NCI-H1930 (cell line): ENCODE measurements around the gene GPC3.
"Not testable (repeated sequence)": the region's sequence is repeated elsewhere in the genome, so short reads cannot be mapped to it uniquely, and the experiment has no call there.

ENCODE experiments used
- DNase-seq, 2 experiments: peaks; one replicate each; lab custom pipeline; 2025; lab: John Stamatoyannopoulos, UW

Gene GPC3

GRCh38 chrX:133926099-133926498 is 59.3 kb downstream of the GPC3 start:
- DNase-seq, result no peak

GRCh38 chrX:133924548-133924947 is 60.8 kb downstream of the GPC3 start:
- DNase-seq, result no peak

- no peak for DNase-seq
Observed at GRCh38 chrX:133923548-133923947, 61.8 kb downstream of the GPC3 start.

GRCh38 chrX:133923113-133923512 is 62.3 kb downstream of the GPC3 start:
- no peak for DNase-seq

GRCh38 chrX:133922390-133922771 is 63.0 kb downstream of the GPC3 start:
- DNase-seq, result no peak

GRCh38 chrX:133921764-133922389 is 63.5 kb downstream of the GPC3 start:
- peak; percentile 20 for DNase-seq

GRCh38 chrX:133921086-133921485 is 64.3 kb downstream of the GPC3 start:
- no peak for DNase-seq

- DNase-seq, result no peak
Observed at GRCh38 chrX:133918361-133918771, 67.0 kb downstream of the GPC3 start.

- no peak for DNase-seq
Observed at GRCh38 chrX:133916984-133917722, 68.2 kb downstream of the GPC3 start.

GRCh38 chrX:133913658-133914388 is 71.6 kb downstream of the GPC3 start:
- DNase-seq, result no peak

- DNase-seq, result no peak
Observed at GRCh38 chrX:133913009-133913408, 72.4 kb downstream of the GPC3 start.

GRCh38 chrX:133911825-133912495 is 73.4 kb downstream of the GPC3 start:
- DNase-seq, result no peak

GRCh38 chrX:133910539-133910938 is 74.9 kb downstream of the GPC3 start:
- DNase-seq, result no peak

GRCh38 chrX:133909888-133910287 is 75.5 kb downstream of the GPC3 start:
- DNase-seq, result no peak

GRCh38 chrX:133908223-133908955 is 77.0 kb downstream of the GPC3 start:
- no peak for DNase-seq

- no peak for DNase-seq
Observed at GRCh38 chrX:133907606-133908005, 77.8 kb downstream of the GPC3 start.

- DNase-seq, result no peak
Observed at GRCh38 chrX:133905305-133905704, 80.1 kb downstream of the GPC3 start.

GRCh38 chrX:133897593-133898163 is 87.7 kb downstream of the GPC3 start:
- no peak for DNase-seq

GRCh38 chrX:133892337-133892736 is 93.1 kb downstream of the GPC3 start:
- no peak for DNase-seq

- DNase-seq, result no peak
Observed at GRCh38 chrX:133888984-133889383, 96.4 kb downstream of the GPC3 start.

GRCh38 chrX:133888084-133888483 is 97.3 kb downstream of the GPC3 start:
- DNase-seq, result not testable (repeated sequence)
